HEK293T (cell line): ENCODE measurements around the gene KLHL20.

Experiments
- BHLHE40 ChIP-seq: fragments of 450-650 bp; IDR thresholded peaks from 2 replicates; pipeline ENCODE4 v1.6.1; 2016; ENCODE audit warnings: mild to moderate bottlenecking, moderate library complexity, borderline replicate concordance
- ELF4 ChIP-seq: fragments of 450-650 bp; IDR thresholded peaks from 2 replicates; pipeline ENCODE4 v1.6.1; 2017; ENCODE audit warnings: antibody characterized with exemption
- FOXA1 ChIP-seq: fragments of 450-650 bp; IDR thresholded peaks from 2 replicates; pipeline ENCODE4 v1.6.1; 2016; ENCODE audit warnings: mild to moderate bottlenecking
- FOXK2 ChIP-seq: fragments of 450-650 bp; IDR thresholded peaks from 2 replicates; pipeline ENCODE4 v1.6.1; 2016; ENCODE audit warnings: mild to moderate bottlenecking
- FOXM1 ChIP-seq: fragments of 450-650 bp; IDR thresholded peaks from 2 replicates; pipeline ENCODE4 v1.6.1; 2017; ENCODE audit warnings: mild to moderate bottlenecking, borderline replicate concordance
- HDGF ChIP-seq: fragments of 450-650 bp; IDR thresholded peaks from 2 replicates; pipeline ENCODE4 v1.6.1; 2017; ENCODE audit warnings: antibody characterized with exemption, borderline replicate concordance
- L3MBTL2 ChIP-seq: fragments of 450-650 bp; conservative IDR thresholded peaks from 2 replicates; pipeline ENCODE4 v1.6.1; 2016; ENCODE audit warnings: mild to moderate bottlenecking
- NFRKB ChIP-seq: fragments of 450-650 bp; IDR thresholded peaks from 2 replicates; pipeline ENCODE4 v1.6.1; 2016; ENCODE audit warnings: mild to moderate bottlenecking, moderate library complexity
- PKNOX1 ChIP-seq: fragments of 450-650 bp; IDR thresholded peaks from 2 replicates; pipeline ENCODE4 v1.6.1; 2016
- SP1 ChIP-seq: fragments of 450-650 bp; IDR thresholded peaks from 2 replicates; pipeline ENCODE4 v1.6.1; 2017
- SUZ12 ChIP-seq: fragments of 450-650 bp; IDR thresholded peaks from 2 replicates; pipeline ENCODE4 v1.6.1; 2016; ENCODE audit warnings: mild to moderate bottlenecking

GRCh38 chr1:173702736-173703135 lies 12.0 kb upstream of the KLHL20 start:
- TF ChIP-seq HDGF: no peak
- no peak for TF ChIP-seq BHLHE40
- TF ChIP-seq FOXK2: no peak
- no peak for TF ChIP-seq ELF4
- TF ChIP-seq FOXA1: no peak
- no peak for TF ChIP-seq FOXM1
- no peak for TF ChIP-seq NFRKB
- no peak for TF ChIP-seq PKNOX1
- no peak for TF ChIP-seq L3MBTL2
- TF ChIP-seq SP1: no peak
- TF ChIP-seq SUZ12: no peak
